Globus pallidus (tissue), 1 donor: ENCODE data around the gene MUC4.
"Not testable (repeated sequence)": the region's sequence is repeated elsewhere in the genome, so short reads cannot be mapped to it uniquely, and the experiment has no call there.

Source experiments
- DNase-seq: peaks from one replicate; pipeline ENCODE4 v3.0.0-alpha.2; 2015; ENCODE audit warnings: low spot score

The MUC4 gene

DNA sequence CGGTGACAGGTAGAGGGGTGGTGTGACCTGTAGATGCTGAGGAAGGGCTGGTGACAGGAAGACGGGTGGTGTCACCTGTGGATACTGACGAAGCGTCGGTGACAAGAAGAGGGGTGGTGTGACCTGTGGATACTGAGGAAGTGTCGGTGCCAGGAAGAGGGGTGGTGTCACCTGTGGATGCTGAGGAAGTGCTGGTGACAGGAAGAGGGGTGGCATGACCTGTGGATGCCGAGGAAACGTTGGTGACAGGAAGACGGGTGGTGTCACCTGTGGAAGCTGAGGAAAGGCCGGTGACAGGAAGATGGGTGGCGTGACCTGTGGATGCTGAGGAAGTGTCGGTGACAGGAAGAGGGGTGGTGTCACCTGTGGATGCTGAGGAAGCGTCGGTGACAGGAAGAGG, 27.7 kb downstream of the MUC4 start:
- not testable (repeated sequence) for DNase-seq

DNA sequence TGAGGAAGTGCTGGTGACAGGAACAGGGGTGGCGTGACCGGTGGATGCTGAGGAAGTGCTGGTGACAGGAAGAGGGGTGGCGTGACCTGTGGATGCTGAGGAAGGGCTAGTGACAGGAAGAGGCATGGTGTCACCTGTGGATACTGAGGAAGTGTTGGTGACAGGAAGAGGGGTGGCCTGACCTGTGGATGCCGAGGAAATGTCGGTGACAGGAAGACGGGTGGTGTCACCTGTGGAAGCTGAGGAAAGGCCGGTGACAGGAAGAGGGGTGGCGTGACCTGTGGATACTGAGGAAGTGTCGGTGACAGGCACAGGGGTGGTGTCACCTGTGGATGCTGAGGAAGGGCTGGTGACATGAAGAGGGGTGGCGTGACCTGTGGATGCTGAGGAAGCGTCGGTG, 30.5 kb downstream of the MUC4 start:
- not testable (repeated sequence) for DNase-seq

- DNase-seq = no peak
These were observed 33.8 kb downstream of the MUC4 start for GRCh38 chr3:195777975-195778374.

DNA sequence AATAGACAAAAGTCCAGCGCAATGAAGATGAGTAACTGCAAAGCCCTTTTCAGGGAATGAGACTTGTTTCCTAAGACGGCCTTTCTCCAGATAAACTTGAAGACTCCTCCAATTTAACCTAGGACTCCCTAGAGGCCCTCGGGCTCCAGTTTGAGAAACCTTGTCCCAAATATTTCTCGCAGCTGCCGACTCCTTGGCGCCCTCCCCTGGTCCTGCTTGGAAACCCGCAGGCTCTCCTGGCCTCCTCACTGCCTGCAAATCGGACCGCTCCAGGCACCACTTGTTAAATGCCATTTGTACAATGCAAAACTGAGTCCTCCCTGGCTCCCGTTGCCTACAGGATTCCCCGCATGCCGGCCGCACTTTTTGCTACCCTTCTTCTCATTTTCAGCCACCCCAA, 36.8 kb downstream of the MUC4 start:
- DNase-seq = peak; percentile 7

GRCh38 chr3:195773956-195774537, 37.7 kb downstream of the MUC4 start:
- no peak for DNase-seq

DNA sequence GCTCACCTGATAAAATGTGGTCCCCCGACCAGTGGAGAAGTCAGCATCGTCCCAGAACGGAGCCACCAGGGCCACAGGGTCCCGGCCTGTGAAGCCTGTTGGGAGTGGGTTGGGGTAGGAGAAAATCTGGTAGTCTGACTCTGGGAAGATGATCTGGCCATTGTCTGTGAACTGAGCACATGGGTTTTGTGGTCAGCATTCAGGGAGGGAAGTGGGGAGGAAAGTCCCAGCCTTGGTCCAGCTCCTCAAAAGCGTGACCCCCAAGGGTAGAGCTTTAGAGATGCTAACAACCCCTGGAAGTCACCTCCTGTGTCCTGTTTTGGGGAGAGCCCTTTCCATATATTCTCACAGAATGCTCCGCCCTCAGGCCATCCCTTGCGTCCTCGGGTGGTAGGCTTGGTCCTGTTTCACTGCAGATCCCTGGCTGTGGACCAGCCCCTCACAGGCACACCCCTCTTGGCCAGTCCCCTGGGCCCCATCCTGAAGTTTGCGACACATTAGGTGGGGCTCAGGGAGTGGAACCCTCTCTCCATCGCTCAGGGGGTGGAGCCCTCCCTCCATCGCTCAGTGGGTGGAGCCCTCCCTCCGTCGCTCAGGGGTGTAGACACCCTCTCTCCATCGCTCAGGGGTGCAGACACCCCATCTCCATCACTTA, 40.0 kb downstream of the MUC4 start:
- no peak for DNase-seq

- not testable (repeated sequence) for DNase-seq
These were observed 40.7 kb downstream of the MUC4 start for GRCh38 chr3:195770841-195771645.

- no peak for DNase-seq
These were observed 41.5 kb downstream of the MUC4 start for GRCh38 chr3:195770081-195770840.

- DNase-seq = no peak
These were observed 42.2 kb downstream of the MUC4 start for GRCh38 chr3:195769551-195769950.

DNA sequence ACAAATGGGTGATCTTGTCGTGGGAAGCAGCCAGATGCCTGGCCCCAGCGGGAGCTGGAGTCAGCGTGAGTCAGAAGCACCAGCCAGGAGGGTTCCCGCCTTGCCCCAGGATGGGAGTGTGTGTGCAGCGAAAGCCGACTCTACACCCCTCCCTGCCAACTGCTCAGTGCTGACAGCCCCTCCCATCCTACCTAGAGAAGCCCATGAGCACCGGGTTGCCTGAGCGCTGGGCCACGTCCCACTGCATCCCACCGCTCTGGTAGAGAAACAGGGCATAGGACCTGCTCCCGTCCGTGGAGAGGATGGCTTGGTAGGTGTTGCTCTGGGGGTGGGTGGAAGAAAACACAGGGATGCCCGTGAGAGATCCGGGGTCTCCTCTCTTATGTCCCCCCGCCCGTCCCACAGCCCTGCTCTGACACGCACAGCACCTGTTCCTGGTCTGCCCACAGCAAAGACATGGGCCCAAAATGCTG, 42.9 kb downstream of the MUC4 start:
- no peak for DNase-seq

GRCh38 chr3:195768414-195768813, 43.3 kb downstream of the MUC4 start:
- DNase-seq = no peak

- no peak for DNase-seq
These were observed 43.9 kb downstream of the MUC4 start for GRCh38 chr3:195767792-195768191.

DNA sequence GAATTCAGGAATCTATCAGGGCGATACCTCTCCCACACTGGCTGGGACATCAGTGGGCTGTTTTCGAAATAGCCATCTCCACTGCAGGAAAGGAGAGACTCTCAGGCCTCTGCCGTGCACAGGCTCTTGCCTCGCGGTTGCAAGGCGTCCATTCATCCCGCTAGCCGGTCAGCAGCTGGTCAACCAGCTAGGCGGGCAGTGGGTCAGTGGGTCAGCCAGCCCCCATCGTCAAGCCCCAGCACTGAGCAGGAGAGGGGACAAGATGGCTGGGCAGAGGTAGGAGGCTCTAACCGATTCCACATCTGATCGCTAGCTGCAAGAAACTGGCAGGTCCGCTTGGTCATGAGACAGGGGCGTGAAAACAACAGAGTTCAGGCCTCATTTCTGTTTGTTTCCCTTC, 45.1 kb downstream of the MUC4 start:
- DNase-seq = no peak

- DNase-seq = no peak
These were observed 46.6 kb downstream of the MUC4 start for GRCh38 chr3:195764961-195765706.

- no peak for DNase-seq
These were observed 47.6 kb downstream of the MUC4 start for GRCh38 chr3:195763843-195764825.

GRCh38 chr3:195763076-195763830, 48.5 kb downstream of the MUC4 start:
- no peak for DNase-seq

DNA sequence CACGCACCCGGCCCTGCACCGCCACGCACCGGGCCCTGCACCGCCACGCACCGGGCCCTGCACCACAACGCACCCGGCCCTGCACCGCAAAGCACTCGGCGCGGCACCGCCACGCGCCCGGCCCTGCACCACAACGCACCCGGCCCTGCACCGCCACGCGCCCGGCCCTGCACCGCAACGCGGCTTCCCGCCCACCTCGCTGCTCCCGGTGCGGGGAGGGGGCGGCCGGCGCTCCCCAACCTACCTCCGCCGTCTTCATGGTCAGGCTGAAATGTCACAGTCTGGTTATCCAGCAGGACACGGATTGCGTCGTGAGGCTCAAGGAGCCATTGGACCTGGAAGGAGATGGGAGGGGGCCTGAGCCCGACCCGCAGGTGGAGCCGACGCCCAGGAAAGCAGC, 49.1 kb downstream of the MUC4 start:
- no peak for DNase-seq

GRCh38 chr3:195762249-195762585, 49.5 kb downstream of the MUC4 start:
- DNase-seq = no peak

GRCh38 chr3:195761567-195762248, 50.0 kb downstream of the MUC4 start:
- DNase-seq = no peak
